ENCODE results near the gene GPRASP2. TPM values are rescaled to one million over a fixed set of nuclear protein-coding genes. Genes with fewer than 3 reads are reported as not detected.
"Not testable (repeated sequence)": the region's sequence is repeated elsewhere in the genome, so short reads cannot be mapped to it uniquely, and the experiment has no call there.

Gene GPRASP2
- total RNA-seq, 4 donors from 2014 or later: 4.8 to 7.3 (median 6.5) TPM

DNA sequence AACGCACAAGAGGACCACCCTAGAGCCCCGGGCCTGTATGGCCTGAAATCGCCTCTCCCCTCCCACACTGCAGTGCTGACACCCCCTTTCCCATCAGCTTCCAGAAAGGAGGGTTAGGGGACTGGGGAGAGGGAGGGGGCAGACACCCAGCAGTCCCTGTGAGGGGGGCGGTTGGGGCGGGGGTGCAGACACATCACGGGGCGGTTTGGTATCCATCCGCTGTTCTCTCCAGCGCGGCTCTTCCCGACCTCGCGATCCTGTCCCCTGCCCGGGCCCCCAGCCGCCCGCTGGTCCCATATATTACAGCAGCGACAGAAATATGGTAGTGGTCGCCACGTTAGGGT is 404 bp upstream of the GPRASP2 start:
- Histone ChIP-seq H3K27ac (peak overlapping the region in 1 of 4 donors; percentile 88), H3K4me3 (peak overlapping the region; percentile 57 to 76 (median 66)), H3K27me3 (peaks cover 0 to 8% of the 10 kb centered on the region in 2 donors), H3K4me1 (no peaks in the 10 kb centered on the region), H3K9me3 (no peaks in the 10 kb centered on the region), H3K36me3 (no peaks in the 10 kb centered on the region)
- DNase-seq (ENCODE audit: low spot score in 2 of 2): no peak
- WGBS, 2 donors: 50% methylated on average over 18 of the region's 19 CpGs; no CpG with 5 or more reads in 1 of the 2 donors
- TF ChIP-seq EP300 (IDR thresholded peaks at IDR 0.05): no peak
- TF ChIP-seq, protein P1, sequence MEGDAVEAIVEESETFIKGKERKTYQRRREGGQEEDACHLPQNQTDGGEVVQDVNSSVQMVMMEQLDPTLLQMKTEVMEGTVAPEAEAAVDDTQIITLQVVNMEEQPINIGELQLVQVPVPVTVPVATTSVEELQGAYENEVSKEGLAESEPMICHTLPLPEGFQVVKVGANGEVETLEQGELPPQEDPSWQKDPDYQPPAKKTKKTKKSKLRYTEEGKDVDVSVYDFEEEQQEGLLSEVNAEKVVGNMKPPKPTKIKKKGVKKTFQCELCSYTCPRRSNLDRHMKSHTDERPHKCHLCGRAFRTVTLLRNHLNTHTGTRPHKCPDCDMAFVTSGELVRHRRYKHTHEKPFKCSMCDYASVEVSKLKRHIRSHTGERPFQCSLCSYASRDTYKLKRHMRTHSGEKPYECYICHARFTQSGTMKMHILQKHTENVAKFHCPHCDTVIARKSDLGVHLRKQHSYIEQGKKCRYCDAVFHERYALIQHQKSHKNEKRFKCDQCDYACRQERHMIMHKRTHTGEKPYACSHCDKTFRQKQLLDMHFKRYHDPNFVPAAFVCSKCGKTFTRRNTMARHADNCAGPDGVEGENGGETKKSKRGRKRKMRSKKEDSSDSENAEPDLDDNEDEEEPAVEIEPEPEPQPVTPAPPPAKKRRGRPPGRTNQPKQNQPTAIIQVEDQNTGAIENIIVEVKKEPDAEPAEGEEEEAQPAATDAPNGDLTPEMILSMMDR (IDR thresholded peaks at IDR 0.05): no peak
- no peak for TF ChIP-seq POLR2A (IDR thresholded peaks at IDR 0.05)

DNA sequence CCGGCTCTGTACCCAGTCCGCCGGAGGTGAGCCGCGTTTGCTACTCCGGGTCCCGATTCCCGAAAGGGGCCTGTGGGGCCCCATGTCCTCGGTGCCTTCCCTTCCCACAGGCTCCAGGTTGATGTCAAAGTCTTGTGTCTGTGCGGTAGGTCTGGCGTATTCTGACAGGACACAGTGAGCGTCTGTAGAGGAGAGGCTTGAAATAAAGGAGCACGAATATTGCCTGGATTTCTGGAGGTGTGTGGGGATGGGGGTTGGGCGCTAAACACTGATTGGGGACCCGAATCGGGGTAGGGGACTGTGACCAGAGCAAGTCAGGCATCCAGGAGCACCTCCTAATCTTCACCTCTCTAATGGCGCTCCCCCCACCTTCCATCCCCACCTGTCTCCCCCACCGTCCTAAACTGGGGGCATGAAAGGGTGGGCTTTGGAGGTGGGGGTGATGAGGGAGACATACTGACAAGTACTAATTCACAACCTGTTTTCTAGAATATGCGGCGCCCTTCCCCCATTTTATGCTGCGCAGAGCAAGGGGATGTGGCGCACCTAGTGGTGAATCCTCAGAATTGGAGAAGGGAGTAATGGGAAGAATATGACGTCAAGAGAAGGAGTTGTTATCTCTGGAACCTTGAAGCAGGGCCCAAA is 855 bp downstream of the GPRASP2 start:
- no peaks in the 10 kb centered on the region for H3K4me1 ChIP-seq
- peak overlapping the region; percentile 65 to 88 (median 71) for H3K27ac ChIP-seq
- peaks cover 0 to 8% of the 10 kb centered on the region in 2 donors for H3K27me3 ChIP-seq
- TF ChIP-seq, protein P1 (IDR thresholded peaks at IDR 0.05): peak; percentile 31 to 62 (median 50)
- TF ChIP-seq EP300 (IDR thresholded peaks at IDR 0.05): peak in 1 of 2 donors; percentile 53
- TF ChIP-seq POLR2A (IDR thresholded peaks at IDR 0.05): peak; percentile 15 to 38
- peak; percentile 34 to 60 for DNase-seq (ENCODE audit: low spot score in 2 of 2)
- WGBS, 2 donors: 3 to 47% methylated on average over 11 to 23 of the region's 23 CpGs
- H3K4me3 ChIP-seq: peak overlapping the region; percentile 57 to 76 (median 66)
- no peaks in the 10 kb centered on the region for H3K9me3 ChIP-seq
- no peaks in the 10 kb centered on the region for H3K36me3 ChIP-seq

DNA sequence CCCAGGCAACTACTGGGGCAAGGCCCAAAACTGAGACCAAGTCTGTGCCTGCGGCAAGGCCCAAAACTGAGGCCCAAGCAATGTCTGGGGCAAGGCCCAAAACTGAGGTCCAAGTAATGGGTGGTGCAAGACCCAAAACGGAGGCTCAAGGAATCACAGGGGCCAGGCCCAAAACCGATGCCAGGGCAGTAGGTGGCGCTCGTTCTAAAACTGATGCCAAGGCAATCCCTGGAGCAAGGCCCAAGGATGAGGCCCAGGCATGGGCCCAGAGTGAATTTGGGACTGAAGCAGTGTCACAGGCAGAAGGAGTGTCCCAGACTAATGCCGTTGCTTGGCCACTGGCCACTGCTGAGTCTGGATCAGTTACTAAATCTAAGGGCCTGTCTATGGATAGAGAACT is 2.7 kb downstream of the GPRASP2 start:
- Histone ChIP-seq H3K27me3 (peaks cover 0 to 8% of the 10 kb centered on the region in 2 donors), H3K9me3 (no peaks in the 10 kb centered on the region), H3K36me3 (no peaks in the 10 kb centered on the region), H3K4me1 (no peaks in the 10 kb centered on the region), H3K4me3 (no peak overlapping the region), H3K27ac (no peak overlapping the region)
- 70 to 96% methylated on average over 4 to 6 of the region's 6 CpGs for WGBS, 2 donors
- TF ChIP-seq POLR2A (IDR thresholded peaks at IDR 0.05) (no peak), EP300 (IDR thresholded peaks at IDR 0.05) (no peak)
- TF ChIP-seq, protein P1 (IDR thresholded peaks at IDR 0.05): no peak
- DNase-seq (ENCODE audit: low spot score in 2 of 2): no peak

DNA sequence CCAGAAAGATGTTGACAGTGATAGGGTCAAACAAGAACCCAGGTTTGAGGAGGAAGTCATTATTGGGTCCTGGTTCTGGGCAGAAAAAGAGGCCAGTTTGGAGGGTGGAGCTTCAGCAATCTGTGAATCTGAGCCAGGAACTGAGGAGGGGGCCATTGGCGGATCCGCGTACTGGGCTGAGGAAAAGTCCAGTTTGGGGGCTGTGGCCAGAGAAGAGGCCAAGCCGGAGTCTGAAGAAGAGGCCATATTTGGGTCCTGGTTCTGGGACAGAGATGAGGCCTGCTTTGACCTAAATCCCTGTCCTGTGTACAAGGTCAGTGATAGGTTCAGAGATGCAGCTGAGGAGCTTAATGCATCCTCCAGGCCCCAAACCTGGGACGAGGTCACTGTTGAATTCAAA is 3.7 kb downstream of the GPRASP2 start:
- Histone ChIP-seq H3K4me1 (no peaks in the 10 kb centered on the region), H3K27ac (no peak overlapping the region), H3K36me3 (no peaks in the 10 kb centered on the region), H3K27me3 (peaks cover 0 to 8% of the 10 kb centered on the region in 2 donors), H3K9me3 (no peaks in the 10 kb centered on the region), H3K4me3 (no peak overlapping the region)
- no peak for DNase-seq (ENCODE audit: low spot score in 2 of 2)
- 89 to 94% methylated on average over 4 to 5 of the region's 5 CpGs for WGBS, 2 donors
- no peak for TF ChIP-seq POLR2A (IDR thresholded peaks at IDR 0.05)
- no peak for TF ChIP-seq EP300 (IDR thresholded peaks at IDR 0.05)
- TF ChIP-seq, protein P1 (IDR thresholded peaks at IDR 0.05): no peak

DNA sequence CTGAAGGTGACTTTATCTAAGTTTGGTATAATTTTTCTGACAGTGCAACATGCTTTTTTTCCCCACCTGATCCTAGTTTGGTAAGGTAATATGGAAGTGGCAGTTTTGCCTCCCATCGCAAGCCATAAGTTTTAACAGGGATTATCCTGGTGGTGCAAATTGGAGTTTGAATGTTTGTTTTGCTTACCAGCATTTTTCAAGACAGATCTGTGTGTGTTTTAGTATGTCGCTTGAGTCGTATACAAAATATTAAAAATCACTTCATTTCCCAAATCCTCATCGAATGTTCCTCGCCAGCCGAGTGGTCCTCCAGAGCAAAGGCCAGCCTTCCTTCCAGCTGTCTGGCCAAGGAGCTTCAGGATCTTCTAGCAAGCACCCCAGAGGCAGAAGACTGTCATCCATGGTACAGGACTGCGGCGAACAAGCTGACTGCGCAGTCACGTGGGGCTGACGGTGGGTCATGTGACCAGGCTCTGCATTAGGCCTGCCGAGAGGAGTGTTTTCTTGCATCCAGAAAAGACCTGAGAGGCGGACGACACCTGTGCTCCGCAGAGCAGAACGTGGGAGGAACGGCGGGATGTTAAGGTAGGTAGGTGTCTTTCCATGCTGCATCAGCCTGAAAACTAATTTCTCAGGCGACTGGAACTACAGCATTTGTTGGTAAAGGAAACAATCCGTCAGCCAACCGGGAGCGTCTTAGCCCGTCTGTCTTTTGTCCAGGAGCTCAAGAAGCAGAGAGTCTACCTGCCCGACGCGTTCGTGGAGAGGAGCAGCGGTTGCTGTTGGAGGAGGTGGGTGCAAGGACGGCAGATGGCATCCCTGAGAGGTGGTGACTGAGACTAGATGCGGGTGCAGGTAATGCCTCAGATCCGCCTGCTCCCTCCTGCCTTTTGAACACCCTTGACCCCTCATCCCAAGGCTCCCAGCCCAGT is 8.3 kb downstream of the GPRASP2 start, which contains the start of gene GPRASP3:
GPRASP3 (plus strand) TSS at position 507 of the 932 bp plus-strand sequence. CDS start 28,253 bp downstream, outside the sequence.
- Histone ChIP-seq H3K9me3 (no peaks in the 10 kb centered on the region), H3K27ac (peak within 1 kb of the TSS in 2 of 4 donors; percentile 12 to 77), H3K27me3 (no peaks in the 10 kb centered on the region), H3K4me1 (no peaks in the 10 kb centered on the region), H3K4me3 (peak within 1 kb of the TSS; percentile 29 to 57 (median 40)), H3K36me3 (no peaks in the 10 kb centered on the region)
- DNase-seq (ENCODE audit: low spot score in 2 of 2): peak; percentile 64 to 72
- WGBS, 2 donors: 11 to 32% methylated on average over 20 to 31 of the region's 31 CpGs
- TF ChIP-seq EP300 (IDR thresholded peaks at IDR 0.05) (peak in 1 of 2 donors; percentile 76), POLR2A (IDR thresholded peaks at IDR 0.05) (peak in 1 of 2 donors; percentile 40)
- TF ChIP-seq, protein P1 (IDR thresholded peaks at IDR 0.05): no peak

DNA sequence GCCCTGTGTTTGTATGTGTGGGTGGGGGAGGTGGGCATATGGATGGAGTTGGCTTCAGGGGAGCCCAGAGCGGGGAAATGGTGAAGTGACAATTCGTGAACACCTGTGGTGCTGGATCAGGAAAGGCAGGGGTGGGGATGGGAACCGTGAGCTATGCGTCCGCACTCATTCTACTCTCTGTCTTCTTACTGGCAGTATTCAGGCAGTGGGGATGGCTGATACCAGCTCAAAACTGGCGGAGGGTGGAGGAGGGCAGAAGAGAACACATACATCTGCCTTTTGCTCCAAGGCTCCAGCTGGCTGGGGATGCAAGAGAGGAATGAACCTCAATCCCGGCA is 8.9 kb downstream of the GPRASP2 start:
- H3K9me3 ChIP-seq; H3K27ac ChIP-seq; H3K4me1 ChIP-seq; DNase-seq (ENCODE audit: low spot score in 2 of 2); H3K27me3 ChIP-seq; H3K36me3 ChIP-seq: not testable (repeated sequence)
- peak overlapping the region; percentile 29 to 57 (median 40) for H3K4me3 ChIP-seq
- WGBS, 2 donors: 55 to 64% methylated on average over 6 to 7 of the region's 7 CpGs

Measured in tibial nerve (tissue), 4 donors.